ENCODE results near the gene MYH13. TPM values are rescaled to one million over a fixed set of nuclear protein-coding genes. Genes with fewer than 3 reads are reported as not detected.

Gene MYH13
- total and polyA plus RNA-seq, 10 of the 15 experiments (the other 5 are each of a cell fraction or from before 2014, with no cell fraction given), result 0.01 to 0.04 (median 0.03) TPM; not detected in 4

- no peak overlapping the region for H3K4me3 ChIP-seq
- intact Hi-C loops (cut with micrococcal nuclease; ENCODE audit: unreplicated experiment), result no loop called here
- no peak overlapping the region for H3K27ac ChIP-seq (ENCODE audit: control insufficient read depth, insufficient read depth)
- in situ Hi-C loops (cut with MboI), result no loop called here
- RAD21 ChIA-PET (ENCODE audit: unreplicated experiment), result no interaction called here
- POLR2A ChIA-PET, result no interaction called here
- no peaks in the 10 kb centered on the region for H3K79me2 ChIP-seq (ENCODE audit: control insufficient read depth, insufficient read depth, low read length)
- no peak overlapping the region for H3K9ac ChIP-seq (ENCODE audit: control insufficient read depth, insufficient read depth, low read length)
- no peaks in the 10 kb centered on the region for H3K4me1 ChIP-seq (ENCODE audit: control insufficient read depth, insufficient read depth, low read length)
- H3K9me3 ChIP-seq (replicated peaks; ENCODE audit: control insufficient read depth, insufficient read depth, low read length), result no peaks in the 10 kb centered on the region
- H3K27me3 ChIP-seq (replicated peaks in 1 of 2; ENCODE audit: control insufficient read depth in 2 of 2, insufficient read depth in 2 of 2, low read length in 1 of 2), result no peaks in the 10 kb centered on the region
- no peaks in the 10 kb centered on the region for H3K36me3 ChIP-seq (ENCODE audit: control insufficient read depth in 2 of 2, insufficient read depth in 2 of 2, low read length in 1 of 2)
- H4K20me1 ChIP-seq (ENCODE audit: control insufficient read depth, insufficient read depth), result no peaks in the 10 kb centered on the region
- ATAC-seq (no peak), FAIRE-seq (no peak), DNase-seq (ENCODE audit: low read depth, low spot score) (no peak)
- BruUV-seq (replicated peaks), result no TSS peak
- H2AFZ ChIP-seq (ENCODE audit: control insufficient read depth, low read depth, low read length), result no peak overlapping the region
- WGBS (ENCODE audit: insufficient coverage, insufficient replicate concordance, low lambda C conversion rate, missing lambda C conversion rate), result 7% methylated on average over 3 of the region's 3 CpGs
- no peak overlapping the region for H3K4me2 ChIP-seq (ENCODE audit: control insufficient read depth, insufficient read depth)
- CTCF ChIA-PET, result no interaction called here
- SMC1A ChIA-PET (ENCODE audit: uncharacterized antibody, unreplicated experiment), result no interaction called here
- no peak for TF ChIP-seq CEBPB (IDR thresholded peaks at IDR 0.05; ENCODE audit: borderline replicate concordance in 1 of 2, low read depth in 2 of 2, low read length in 2 of 2)
- TF ChIP-seq GATAD2B (conservative IDR thresholded peaks at IDR 0.05; ENCODE audit: low read depth), result no peak
- TF ChIP-seq NFXL1 (IDR thresholded peaks at IDR 0.05; ENCODE audit: borderline replicate concordance), result no peak
- TF ChIP-seq CEBPZ (IDR thresholded peaks at IDR 0.05; ENCODE audit: low read depth, low read length), result no peak
- no peak for TF ChIP-seq STAT3 (IDR thresholded peaks at IDR 0.05; ENCODE audit: low read depth, low read length)
- TF ChIP-seq ASH2L (IDR thresholded peaks at IDR 0.05; ENCODE audit: borderline replicate concordance, low read depth), result no peak
- TF ChIP-seq USF1 (IDR thresholded peaks at IDR 0.05; ENCODE audit: borderline replicate concordance, extremely low read length, insufficient read depth, low read depth, low read length), result no peak
- no peak for TF ChIP-seq SREBF1 (IDR thresholded peaks at IDR 0.05; ENCODE audit: low read length)
- TF ChIP-seq TCF12 (IDR thresholded peaks at IDR 0.05; ENCODE audit: low read depth, low read length), result no peak
- no peak for TF ChIP-seq REST (IDR thresholded peaks at IDR 0.05; ENCODE audit: low read depth, low read length)
- no peak for TF ChIP-seq ELK1 (IDR thresholded peaks at IDR 0.05; ENCODE audit: low read depth, low read length)
- TF ChIP-seq HDGF (IDR thresholded peaks at IDR 0.05), result no peak
- TF ChIP-seq NR2F1 (conservative IDR thresholded peaks at IDR 0.05), result no peak
- TF ChIP-seq ATF7 (IDR thresholded peaks at IDR 0.05; ENCODE audit: low read depth), result no peak
- TF ChIP-seq IKZF1 (conservative IDR thresholded peaks at IDR 0.05), result no peak
Measured at GRCh38 chr17:10417431-10417830, 44.6 kb upstream of the MYH13 start.

All from GM12878 (cell line).